HG02763 (cell line): ENCODE data around the gene MLXIP.
"Not testable (repeated sequence)": the region's sequence is repeated elsewhere in the genome, so short reads cannot be mapped to it uniquely, and the experiment has no call there.

ENCODE experiments used
- ATAC-seq: cut with Tn5 transposase; IDR thresholded peaks from one replicate; pipeline ENCODE4 v1.9.1; 2021; ENCODE audit warnings: mild to moderate bottlenecking, moderate library complexity; ENCODE audit not compliant: unreplicated experiment

MLXIP gene

DNA sequence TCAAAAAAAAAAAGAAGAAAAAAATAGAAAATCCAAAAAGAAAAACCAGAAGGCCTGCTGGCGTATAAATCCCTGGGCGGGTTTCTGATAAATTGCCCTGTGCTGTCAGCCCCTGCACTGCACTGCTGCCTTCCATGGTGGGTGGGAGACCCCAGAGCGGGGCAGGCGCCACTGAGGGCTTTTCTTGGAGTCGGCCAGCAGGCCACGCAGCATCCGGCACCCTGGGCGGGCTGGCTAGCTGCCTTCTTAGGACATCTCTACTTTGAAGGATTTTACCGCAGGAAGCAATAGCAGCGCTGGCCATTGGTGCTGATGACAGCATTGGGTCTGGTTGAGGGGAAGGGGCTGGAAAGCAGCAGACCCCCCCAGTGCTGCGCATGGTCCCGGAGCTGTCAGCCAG, 66.3 kb downstream of the MLXIP start:
- ATAC-seq = no peak

DNA sequence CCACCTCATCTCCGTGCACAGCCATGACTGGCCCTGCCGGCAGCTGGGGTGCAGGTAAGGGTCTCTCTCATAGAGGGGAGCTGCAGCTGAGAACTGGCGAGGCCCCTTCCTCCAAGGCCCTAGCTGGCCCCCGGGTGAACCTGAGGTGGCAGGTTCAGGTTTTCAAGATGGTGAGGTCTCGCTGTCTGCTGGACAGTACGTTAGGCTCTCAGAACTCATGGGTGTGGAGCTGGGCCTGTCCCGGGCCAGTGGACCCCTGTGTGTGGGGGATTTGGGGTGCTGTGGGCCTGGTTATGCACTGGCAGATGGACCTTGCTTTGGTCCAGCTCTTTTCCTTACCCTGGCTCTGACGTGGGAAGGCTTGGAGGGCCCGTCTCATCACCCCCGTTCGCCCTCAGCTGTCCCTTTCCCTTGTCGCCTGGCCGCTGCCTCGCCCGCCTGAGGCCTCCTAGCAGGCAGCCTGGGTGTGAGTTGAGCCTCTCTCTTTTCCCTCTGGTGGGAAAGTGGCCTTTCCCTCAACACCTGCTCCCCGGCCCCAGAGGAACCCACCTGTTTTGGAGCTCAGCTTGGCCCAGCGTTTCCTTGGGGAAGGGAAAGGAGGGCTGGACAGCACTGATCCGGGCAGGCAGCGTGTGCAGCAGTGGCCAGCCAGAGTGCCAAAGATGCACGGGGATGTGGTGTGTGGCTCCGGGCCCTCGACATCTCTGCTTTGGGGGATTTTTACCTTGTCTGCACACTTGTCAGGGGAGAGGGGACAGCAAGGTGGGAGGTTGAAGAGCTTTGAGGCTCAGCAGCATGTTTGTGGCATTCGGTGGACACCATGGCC, 67.2 kb downstream of the MLXIP start:
- ATAC-seq = no peak

DNA sequence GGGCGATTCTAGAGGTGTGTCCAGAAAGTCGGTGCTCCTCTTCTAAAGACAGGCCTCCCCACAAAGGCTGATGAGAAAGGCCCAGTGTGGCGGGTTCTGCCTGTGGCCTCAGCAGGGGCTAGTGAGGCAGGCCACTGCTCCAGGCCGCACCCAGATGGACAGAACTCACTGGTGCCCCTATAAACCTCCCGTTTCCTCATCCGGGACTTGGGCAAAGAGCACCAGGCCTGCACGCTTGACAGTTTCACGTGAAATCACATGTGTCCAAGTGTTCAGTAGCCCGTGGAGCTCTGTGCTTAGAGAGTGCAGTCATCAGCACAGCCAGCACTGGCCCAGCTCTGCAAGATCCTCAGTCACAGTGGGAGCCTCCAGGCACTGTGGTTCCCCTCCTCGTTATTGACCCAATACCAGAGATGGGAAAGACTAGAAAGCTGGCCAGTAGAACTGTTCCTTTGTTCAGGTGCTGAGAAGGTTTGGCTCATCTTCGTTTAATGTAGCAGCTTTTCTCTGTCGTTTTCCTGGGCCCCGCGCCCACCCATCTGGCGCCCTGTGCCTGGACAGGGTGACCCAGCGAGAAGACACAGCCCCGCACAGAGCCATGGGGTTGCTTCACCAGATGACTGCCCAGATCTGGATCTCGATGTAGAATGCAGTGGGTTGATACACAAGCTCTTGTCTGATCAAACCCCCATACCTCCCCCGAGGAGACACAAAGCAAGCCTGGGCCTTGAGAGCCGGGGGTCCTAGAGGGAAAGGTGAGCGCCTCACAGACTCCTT, 69.1 kb downstream of the MLXIP start:
- ATAC-seq = no peak

DNA sequence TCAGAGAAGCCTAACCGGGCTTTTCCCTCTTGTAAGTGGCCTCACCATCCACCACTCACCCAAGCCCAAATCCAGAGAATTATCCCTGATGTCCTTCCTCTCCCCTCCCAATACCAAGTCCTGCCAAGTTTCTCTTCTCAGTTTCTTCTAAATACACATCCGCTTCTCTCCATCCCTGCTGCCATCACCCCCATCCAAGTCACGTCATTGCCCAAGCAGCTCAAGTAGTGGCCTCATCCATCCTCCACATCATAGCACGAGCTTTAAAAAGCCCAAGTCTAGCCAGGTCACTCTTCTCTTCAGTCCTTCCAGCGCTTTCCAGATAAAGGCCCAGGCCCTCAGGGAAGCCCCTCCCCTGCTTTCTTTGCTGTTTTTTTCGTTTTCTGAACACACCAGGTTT, 70.1 kb downstream of the MLXIP start:
- ATAC-seq = no peak

DNA sequence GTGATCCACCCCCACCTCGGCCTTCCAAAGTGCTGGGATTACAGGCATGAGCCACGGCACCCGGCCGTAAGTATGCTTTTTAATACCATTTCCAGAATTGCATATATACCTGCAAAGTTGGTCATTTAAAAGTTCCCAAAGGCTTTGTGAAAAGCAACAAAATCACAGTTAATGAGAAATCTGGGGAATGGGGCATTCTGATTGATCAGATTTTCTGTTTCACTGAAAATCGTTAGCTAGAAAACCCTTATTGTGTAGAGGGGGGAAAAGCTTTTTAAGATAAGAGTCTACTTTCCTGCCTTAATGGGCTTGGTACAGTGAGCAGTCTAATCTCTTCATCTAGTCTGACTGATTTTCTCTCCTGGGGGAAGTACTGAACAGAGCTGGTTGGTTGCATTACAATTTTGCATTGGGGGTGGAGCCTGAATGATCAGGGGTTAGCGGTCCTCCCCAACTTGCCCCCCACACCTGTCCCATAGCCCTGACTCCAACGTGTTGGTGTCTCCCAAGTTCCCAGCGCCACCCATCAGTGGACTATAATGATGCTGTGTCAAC, 71.6 kb downstream of the MLXIP start:
- no peak for ATAC-seq

DNA sequence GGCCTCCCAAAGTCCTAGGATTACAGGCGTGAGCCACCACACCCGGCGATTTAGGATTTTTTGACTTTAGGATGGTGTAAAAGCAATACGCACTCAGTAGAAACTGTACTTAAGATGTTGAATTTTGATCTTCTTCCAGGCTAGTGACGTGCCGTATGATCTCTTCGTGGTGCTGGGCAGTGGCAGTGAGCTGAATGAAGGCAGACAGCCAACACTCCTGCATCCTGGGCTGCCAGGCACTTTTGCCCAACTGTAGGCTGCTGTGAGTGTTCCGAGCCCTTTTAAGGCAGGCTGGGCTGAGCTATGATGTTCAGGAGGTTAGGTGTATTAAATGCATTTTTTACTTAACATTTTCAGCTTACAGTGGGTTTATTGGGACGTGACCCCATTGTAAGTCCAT, 74.2 kb downstream of the MLXIP start:
- no peak for ATAC-seq

DNA sequence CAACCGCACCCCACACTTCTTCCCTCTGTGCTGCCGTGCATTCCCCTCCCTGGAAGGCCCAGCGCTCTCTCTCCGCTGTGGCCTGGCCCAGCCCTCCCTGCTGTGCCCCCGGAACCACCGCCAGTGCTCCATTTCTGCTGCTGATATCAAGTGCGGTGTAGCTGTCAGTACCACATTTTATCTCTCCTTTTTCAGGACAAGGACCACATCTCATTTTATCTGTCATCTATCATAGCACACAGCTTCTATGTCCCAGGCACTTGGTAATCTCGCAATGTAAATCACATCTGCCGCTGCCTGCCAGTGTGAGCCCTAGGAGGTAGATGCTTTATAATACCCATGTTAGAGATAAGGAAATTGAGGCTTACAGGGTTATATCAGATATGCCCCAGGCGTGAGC, 77.1 kb downstream of the MLXIP start:
- ATAC-seq = no peak

DNA sequence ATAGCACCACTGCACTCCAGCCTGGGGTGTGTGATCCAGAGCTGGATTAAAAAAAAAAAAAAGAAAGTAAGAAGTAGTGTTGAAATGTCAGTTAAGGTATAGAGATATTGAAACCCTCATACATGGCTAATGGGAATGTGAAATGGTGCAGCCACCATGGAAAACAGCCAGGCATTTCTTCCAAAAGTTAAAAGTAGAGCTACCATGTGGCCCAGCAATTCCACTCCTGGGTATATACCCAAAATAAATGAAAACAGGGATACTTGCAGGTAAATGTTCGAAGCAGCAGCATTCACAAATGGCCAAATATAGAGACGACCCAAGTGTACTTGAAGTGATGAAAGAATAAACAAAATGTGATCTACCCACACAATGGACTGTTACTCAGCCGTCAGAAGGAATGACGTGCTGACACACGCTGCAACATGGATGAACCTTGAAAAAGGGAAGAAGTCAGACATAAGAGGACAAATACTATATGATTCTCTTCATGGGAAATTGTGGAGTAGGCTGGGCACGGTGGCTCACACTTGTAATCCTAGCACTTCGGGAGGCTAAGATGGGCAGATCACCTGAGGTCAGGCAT, 80.2 kb downstream of the MLXIP start:
- ATAC-seq = no peak

DNA sequence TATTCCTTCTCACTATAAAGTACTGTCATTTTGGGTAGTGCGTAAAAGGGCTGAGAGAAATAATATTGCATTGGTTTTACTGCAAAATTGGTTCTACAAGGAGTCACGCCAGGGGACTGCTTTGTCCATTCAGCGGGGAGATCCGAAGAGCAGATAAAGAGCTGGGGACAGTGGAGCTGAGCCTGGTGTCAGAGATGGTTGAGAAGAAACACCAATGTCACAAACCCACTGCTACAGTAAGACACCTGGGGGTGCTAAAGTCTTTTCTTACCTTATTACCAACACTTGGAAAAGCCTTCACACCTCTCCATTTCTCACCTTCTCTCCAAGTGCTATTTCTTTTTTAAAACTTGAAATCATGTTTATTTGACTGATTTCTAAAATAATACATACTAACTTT, 81.3 kb downstream of the MLXIP start:
- no peak for ATAC-seq

DNA sequence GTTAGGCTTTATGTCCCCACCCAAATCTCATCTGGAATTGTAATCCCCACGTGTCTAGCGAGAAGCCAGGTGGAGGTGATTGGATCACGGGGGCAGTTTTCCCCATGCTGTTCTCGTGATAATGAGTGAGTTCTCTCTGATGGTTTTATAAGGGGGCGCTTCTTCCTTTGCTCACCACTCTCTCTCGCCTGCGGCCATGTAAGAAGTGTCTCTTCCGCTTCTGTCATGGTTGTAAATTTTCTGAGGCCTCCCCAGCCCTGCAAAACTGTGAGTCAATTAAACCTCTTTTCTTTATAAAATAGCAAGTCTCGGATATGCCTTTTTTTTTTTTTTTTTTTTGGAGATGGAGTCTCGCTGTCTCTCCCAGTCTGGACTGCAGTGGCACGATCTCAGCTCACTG, 82.2 kb downstream of the MLXIP start:
- ATAC-seq = no peak

DNA sequence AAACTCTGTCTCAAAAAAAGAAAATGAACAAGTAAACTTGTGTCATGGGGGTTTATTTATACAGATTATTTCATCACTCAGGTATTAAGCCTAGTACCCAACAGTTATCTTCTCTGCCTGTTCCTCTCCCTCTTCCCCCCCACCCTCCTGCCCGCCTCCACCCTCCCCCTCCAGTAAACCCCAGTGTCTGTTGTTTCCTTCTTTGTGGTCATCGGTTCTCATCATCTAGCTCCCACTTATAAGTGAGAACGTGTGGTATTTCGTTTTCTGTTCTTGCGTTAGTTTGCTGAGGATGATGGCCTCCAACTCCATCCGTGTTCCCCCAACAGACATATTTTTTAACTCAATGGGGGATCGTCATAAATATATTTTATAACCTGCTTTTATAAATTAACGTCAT, 83.1 kb downstream of the MLXIP start:
- ATAC-seq = no peak

DNA sequence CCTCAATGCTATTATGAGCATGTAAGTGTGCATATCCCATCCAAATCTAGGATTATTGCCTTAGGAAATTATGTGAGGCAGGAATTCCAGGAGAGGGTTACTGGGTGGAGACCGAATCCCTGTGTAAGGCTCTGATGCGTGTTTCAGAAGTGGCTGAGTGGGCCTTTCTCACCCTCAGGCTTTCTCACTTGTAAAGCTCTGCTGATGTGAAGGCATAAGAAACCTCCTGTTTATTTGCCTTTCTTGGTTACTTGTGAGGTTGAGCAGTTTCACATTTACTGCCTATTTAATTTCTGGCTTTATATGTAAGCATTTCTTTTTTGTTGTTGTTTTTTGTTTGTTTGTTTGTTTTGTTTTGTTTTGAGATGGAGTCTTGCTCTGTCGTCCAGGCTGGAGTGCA, 84.4 kb downstream of the MLXIP start:
- no peak for ATAC-seq

DNA sequence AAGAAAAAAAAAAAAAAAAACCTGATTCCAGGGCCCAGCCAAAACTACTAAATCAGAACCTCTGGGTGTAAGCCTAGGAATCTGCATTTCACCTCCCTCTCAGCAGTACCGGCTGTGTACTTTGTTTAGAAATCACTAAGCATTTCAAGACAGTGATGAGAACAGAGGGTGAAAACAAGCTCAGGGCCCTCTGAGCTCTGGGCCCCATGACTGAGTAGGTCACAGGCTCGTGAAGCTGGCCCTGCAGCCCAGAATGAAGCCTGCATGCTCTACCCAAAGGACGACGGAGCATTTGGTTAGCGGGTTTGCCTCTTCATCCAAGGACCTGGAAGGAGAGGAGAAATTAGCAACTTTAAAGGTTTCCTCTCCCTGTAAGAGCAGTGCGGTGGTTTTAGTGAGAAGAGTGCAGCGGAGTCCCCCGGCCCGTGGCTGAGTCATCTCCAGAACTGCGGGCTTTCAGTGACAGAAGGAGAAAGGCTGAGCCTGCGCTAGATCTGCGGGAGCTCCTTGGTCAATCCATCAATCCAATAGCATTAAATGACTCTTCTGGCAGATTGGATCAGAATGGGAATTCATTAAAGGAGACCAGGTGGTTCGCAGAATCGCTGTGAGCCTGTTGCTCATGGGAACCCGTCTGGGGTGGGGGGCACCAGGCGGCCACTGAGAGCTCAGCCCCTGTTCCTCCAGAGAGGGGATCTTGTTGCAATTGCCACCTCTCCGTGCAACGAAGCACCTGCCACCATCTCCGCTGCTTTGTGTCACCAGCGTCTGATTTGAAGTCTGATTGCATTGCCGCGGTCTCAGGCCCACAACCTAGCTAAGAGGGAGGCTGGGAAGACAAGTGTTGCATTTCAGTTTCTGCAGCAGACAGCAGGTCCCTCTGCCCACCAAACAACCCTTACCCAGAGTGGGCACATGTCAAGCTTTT, 88.1 kb downstream of the MLXIP start:
- ATAC-seq = no peak

DNA sequence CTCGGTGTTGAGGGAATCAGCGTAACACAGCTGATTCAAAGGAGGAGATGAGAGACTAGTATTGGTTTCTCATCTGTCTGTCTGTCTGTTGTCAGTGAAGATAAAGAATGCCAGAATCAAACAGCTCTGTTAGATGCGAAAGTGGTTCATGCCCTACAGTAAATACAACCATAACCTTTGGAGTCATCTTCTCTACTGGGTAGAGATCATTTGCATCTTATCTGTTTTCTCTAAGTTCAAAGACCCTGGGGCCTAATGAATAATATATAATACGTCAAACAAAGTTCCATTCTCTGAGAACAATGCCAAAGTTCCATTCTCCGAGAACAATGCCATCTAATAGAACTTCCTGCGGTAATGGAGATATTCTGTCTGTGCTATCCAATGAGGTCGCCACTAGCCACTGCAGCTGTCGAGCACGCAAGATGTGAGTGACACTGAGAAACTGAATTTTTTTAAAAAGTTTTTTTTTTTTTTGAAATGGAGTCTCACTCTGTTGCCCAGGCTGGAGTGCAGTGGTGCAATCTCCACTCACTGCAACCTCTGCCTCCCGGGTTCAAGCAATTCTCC, 88.9 kb downstream of the MLXIP start:
- ATAC-seq = no peak

DNA sequence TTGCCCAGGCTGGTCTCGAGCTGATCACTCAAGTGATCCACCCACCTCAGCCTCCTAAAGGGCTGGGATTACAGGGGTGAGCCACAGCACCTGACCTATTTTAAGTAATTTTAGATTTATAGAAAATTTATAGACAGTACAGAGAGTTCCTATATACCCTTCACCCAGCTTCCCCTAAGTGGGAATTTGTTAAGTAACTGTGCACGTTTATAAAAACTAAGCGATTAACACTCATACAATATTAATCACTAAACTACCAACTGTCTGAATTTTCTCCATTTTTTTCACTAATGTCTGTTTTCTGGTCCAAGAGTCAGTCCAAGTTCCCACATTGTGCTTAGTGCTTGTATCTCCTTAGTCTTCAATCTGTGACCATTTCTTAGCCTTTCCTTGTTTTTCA, 89.9 kb downstream of the MLXIP start:
- no peak for ATAC-seq

DNA sequence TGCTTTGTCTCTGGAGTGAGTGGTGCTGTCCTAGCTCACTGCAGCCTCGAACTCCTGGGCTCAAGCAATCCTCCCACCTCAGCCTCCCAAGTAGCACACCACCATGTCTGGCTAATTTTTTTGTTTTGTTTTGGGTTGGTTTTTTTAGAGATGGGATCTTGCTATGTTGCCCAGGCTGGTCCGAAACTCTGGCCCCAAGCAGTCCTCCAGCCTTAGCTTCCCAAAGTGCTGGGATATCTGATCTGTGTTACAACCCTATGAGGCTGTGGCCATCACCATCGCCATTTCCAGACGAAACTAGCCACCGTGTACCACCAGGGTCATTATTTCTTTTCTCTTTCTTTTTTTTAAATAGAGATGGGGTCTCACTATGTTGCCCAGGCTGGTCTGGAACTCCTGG, 92.8 kb downstream of the MLXIP start:
- ATAC-seq = no peak

DNA sequence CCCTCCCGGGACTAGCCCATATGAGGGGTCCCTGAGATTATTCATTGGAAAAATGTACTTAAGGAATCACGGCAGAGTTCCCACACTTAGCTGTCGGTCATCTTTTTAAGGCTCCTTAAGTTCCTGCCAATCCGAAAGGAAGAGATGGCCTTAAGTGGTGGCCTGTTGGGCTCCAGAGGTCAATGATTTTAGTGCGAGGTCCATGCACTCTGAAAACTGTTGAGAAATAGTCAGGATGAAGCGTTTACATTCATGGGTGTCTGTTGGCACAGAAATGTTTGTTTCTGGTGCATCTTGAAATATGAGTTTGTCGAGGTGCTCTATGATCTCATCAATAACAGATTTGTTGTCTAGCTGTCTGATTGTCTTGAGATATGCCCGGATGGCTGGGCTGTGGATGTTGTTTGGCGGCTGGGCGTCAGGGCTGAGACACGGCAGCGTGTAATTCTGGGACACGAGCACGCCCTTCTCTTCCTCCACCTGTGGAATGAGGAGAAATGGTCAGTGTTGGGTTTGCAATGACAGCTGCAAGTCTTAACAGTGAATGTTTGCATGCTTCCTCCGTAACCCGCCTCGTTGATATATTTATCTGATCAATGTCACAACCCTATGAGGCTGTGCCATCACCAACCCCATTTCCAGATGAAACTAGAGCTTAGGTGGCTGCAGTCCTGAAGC, 93.8 kb downstream of the MLXIP start:
- no peak for ATAC-seq

DNA sequence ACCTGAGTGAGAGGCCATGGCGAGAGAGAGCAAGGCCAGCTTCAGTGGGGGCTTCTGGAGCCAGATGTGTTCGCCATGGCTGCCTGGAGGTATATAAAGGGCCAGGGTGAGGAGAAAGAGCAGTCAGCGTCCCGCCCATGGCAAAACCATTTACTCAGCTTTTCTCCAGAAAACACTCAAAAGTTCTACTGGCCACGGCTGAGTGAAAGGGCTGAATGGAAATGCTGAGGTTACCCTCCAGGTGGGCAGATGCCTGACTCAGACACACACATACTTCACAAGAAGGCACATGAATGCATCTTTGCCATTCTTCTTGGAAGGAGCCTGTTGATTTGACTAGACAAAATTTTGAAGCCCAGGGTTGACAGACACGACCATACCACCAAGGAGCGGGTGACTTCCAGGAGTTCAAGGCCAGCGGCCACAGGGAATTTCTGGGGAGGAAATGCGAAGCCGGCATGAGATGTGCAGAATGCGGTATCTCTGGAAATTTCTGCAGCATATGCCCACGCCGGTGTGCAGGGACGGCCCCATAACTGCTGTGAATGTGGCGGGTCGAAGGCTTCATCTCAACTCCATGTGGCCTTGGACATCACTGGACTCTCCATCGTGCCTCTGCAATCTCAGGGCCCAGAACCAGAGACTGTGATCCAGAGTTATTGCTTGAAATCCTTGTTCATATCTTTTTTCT, 95.7 kb downstream of the MLXIP start, which contains the start of gene IL31:
Gene IL31 (minus strand): TSS at position 67 of the 691 bp plus-strand sequence. CDS start 49 bp downstream, at position 18.
- ATAC-seq = no peak

DNA sequence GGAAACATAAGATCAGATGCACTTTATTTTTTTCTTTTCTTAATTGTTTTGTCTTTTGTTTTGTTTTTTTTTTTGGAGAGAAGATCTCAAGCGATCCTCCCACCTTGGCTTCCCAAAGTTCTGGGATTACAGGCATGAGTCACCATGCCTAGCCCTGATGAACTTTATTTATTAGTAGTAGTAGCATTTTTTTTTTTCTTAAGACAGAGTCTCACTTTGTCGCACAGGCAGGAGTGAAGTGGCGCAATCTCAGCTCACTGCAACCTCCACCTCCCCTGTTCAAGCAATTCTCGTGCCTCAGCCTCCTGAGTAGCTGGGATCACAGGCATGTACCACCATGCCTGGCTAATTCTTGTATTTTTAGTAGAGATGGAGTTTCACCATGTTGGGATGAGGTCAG, 97.9 kb downstream of the MLXIP start:
- not testable (repeated sequence) for ATAC-seq
